CD4-positive, alpha-beta T cell (primary cell): ENCODE data around the gene AMZ1. TPM values are rescaled to one million over a fixed set of nuclear protein-coding genes. Genes with fewer than 3 reads are reported as not detected.

Experiments
- ATAC-seq: fragments of 200-7000 bp; cut with Tn5 transposase; one replicate; pipeline ENCODE4 v1.10.0; 2022; ENCODE audit warnings: mild to moderate bottlenecking; ENCODE audit not compliant: poor library complexity
- CTCF ChIA-PET: fragments of 350-600 bp; sonication (Branson Sonifier 250); formaldehyde crosslinking; loops from one replicate; lab custom pipeline; 2021; ENCODE audit warnings: antibody characterized with exemption, inconsistent platforms; lab: Charles Lee
- POLR2A ChIA-PET: fragments of 350-600 bp; sonication (Branson Sonifier 250); formaldehyde crosslinking; loops from one replicate; lab custom pipeline; 2021; ENCODE audit warnings: antibody characterized with exemption, inconsistent platforms; lab: Charles Lee
- DNase-seq, 14 experiments: peaks; one replicate each; pipeline ENCODE4 v3.0.0-alpha.2; 2013 to 2020; ENCODE audit warnings: mixed read lengths in 2 of 14
- H3K27ac ChIP-seq, 2 donors: one replicate each; pipeline versions ENCODE4 v1.5.1 to v1.7.0; 2013; ENCODE audit warnings: low read length in 2 of 2, low read depth in 1 of 2, mild to moderate bottlenecking in 1 of 2
- H3K27me3 ChIP-seq, 2 experiments: 1 replicate in 1 of 2; 2 replicates in 1 of 2; pipeline versions ENCODE4 v1.6.1 to v1.7.0; 2013; ENCODE audit warnings: low read length in 2 of 2, control low read depth in 1 of 2, mild to moderate bottlenecking in 1 of 2, moderate library complexity in 1 of 2; ENCODE audit not compliant: insufficient read depth in 2 of 2, control insufficient read depth in 1 of 2
- H3K36me3 ChIP-seq: one replicate; pipeline ENCODE4 v1.6.1; 2013; ENCODE audit warnings: low read length, control low read depth; ENCODE audit not compliant: insufficient read depth
- H3K4me1 ChIP-seq: one replicate; pipeline ENCODE4 v1.6.1; 2013; ENCODE audit warnings: low read length, control low read depth; ENCODE audit not compliant: insufficient read depth
- H3K4me3 ChIP-seq: one replicate; pipeline ENCODE4 v1.5.1; 2013; ENCODE audit warnings: mild to moderate bottlenecking, low read length, moderate library complexity
- H3K9me3 ChIP-seq, 2 experiments: 1 replicate in 1 of 2; 2 replicates in 1 of 2; pipeline versions ENCODE4 v1.6.1 to v1.7.0; 2013; ENCODE audit warnings: low read length in 2 of 2, mild to moderate bottlenecking in 2 of 2, control low read depth in 1 of 2, moderate library complexity in 1 of 2; ENCODE audit not compliant: control insufficient read depth in 1 of 2, insufficient read depth in 1 of 2
- H3K27ac Mint-ChIP-seq: one replicate; pipeline ENCODE4 v1.8.0; 2020; ENCODE audit warnings: mixed read lengths
- H3K27me3 Mint-ChIP-seq: one replicate; pipeline ENCODE4 v1.8.0; 2021; ENCODE audit warnings: mixed read lengths
- H3K36me3 Mint-ChIP-seq: one replicate; pipeline ENCODE4 v1.8.0; 2021; ENCODE audit warnings: low read depth, mixed read lengths
- H3K4me1 Mint-ChIP-seq: one replicate; pipeline ENCODE4 v1.8.0; 2021; ENCODE audit warnings: low read depth, mixed read lengths
- H3K4me3 Mint-ChIP-seq: one replicate; pipeline ENCODE4 v1.8.0; 2020; ENCODE audit warnings: mild to moderate bottlenecking, mixed read lengths
- H3K9me3 Mint-ChIP-seq: one replicate; pipeline ENCODE4 v1.8.0; 2020; ENCODE audit warnings: mixed read lengths
- intact Hi-C, 2 experiments: fragments of 100-400 bp; cut with DNase I in 1 of 2; cut with micrococcal nuclease in 1 of 2; formaldehyde crosslinking; loops; one replicate each; pipeline versions ENCODE4 v1.15.1 to v1.9.0; 2023 to 2025; cut with DNase I, micrococcal nuclease
- total RNA-seq, 174 experiments: library from RNA in 2 of 174; stranded (reverse) in 2 of 174; gene quantifications; one replicate each; pipeline ENCODE4 v1.2.3 and lab custom pipeline; 2021 to 2026
- TF ChIP-seq, protein P1 (sequence below): fragments of 200-600 bp; IDR thresholded peaks from one replicate; pipeline ENCODE4 v1.8.0; 2022; ENCODE audit warnings: antibody characterized with exemption, mild to moderate bottlenecking

AMZ1 gene
- total RNA-seq, 2 experiments from 2014 or later, result 0.25 to 0.36 TPM

DNA sequence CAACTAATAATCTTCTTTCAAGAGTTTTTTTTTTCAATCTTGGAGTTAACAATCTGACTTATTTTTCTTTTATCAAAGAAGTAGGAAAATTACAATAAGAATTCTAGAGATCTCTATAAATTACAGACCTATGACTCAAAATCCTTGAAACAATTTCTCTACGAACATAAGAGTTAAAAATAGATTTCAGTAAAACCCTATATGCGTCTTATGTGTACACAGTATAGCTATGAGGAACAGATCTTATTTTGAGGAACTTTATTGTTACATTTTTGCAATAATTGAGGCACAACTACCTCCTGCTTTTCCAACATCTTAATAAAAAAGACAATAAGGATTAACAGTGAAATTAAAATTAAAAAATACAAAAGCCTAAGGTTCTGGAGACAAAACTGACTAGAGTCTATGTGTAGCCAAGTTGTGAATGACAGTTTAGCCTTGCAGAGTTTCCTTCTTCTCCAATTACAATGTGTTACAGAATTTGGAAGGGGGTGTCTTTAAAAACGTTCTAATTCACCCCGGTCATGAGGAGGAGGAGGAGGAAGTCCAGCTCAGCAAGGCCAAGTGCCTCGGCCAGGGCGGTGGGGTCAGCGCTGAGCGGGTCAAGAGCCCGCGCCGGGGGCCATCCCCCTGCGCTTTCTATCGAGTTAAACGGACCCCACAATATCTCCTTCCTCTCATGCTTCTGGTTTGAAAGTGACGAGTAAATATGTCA, 40.5 kb downstream of the AMZ1 start:
- Histone ChIP-seq H3K4me1 (no peaks in the 10 kb centered on the region), H3K4me3 (no peak overlapping the region), H3K27ac (no peak overlapping the region), H3K27me3 (no peaks in the 10 kb centered on the region), H3K9me3 (no peaks in the 10 kb centered on the region), H3K36me3 (peaks cover 13% of the 10 kb centered on the region)
- ChIA-PET POLR2A (no interaction called here), CTCF (no interaction called here)
- no peak for DNase-seq
- no peak for ATAC-seq
- Mint-ChIP-seq H3K27ac (no peak overlapping the region), H3K36me3 (peaks cover 54% of the 10 kb centered on the region), H3K4me3 (no peak overlapping the region), H3K27me3 (no peaks in the 10 kb centered on the region), H3K4me1 (peaks cover 4% of the 10 kb centered on the region), H3K9me3 (no peaks in the 10 kb centered on the region)
- intact Hi-C loops, result no loop called here
- TF ChIP-seq, protein P1, sequence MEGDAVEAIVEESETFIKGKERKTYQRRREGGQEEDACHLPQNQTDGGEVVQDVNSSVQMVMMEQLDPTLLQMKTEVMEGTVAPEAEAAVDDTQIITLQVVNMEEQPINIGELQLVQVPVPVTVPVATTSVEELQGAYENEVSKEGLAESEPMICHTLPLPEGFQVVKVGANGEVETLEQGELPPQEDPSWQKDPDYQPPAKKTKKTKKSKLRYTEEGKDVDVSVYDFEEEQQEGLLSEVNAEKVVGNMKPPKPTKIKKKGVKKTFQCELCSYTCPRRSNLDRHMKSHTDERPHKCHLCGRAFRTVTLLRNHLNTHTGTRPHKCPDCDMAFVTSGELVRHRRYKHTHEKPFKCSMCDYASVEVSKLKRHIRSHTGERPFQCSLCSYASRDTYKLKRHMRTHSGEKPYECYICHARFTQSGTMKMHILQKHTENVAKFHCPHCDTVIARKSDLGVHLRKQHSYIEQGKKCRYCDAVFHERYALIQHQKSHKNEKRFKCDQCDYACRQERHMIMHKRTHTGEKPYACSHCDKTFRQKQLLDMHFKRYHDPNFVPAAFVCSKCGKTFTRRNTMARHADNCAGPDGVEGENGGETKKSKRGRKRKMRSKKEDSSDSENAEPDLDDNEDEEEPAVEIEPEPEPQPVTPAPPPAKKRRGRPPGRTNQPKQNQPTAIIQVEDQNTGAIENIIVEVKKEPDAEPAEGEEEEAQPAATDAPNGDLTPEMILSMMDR, result no peak

GRCh38 chr7:2729031-2729892, 41.3 kb downstream of the AMZ1 start:
- DNase-seq, result peak in 2 of 14 experiments; percentile 5 to 29
- Histone ChIP-seq H3K36me3 (peaks cover 13% of the 10 kb centered on the region), H3K27me3 (no peaks in the 10 kb centered on the region), H3K4me1 (no peaks in the 10 kb centered on the region), H3K4me3 (no peak overlapping the region), H3K9me3 (no peaks in the 10 kb centered on the region), H3K27ac (no peak overlapping the region)
- Mint-ChIP-seq H3K36me3 (peaks cover 54% of the 10 kb centered on the region), H3K27me3 (no peaks in the 10 kb centered on the region), H3K9me3 (no peaks in the 10 kb centered on the region), H3K4me1 (peaks cover 9% of the 10 kb centered on the region), H3K4me3 (no peak overlapping the region), H3K27ac (no peak overlapping the region)
- TF ChIP-seq, protein P1, result no peak
- intact Hi-C loops, result no loop called here
- ChIA-PET CTCF (interaction anchor here (0.9 kb wide), 1 partner anchor 20 kb away, joined by 4 read pairs; no protein-coding TSS in a partner anchor), POLR2A (no interaction called here)
- ATAC-seq, result no peak

DNA sequence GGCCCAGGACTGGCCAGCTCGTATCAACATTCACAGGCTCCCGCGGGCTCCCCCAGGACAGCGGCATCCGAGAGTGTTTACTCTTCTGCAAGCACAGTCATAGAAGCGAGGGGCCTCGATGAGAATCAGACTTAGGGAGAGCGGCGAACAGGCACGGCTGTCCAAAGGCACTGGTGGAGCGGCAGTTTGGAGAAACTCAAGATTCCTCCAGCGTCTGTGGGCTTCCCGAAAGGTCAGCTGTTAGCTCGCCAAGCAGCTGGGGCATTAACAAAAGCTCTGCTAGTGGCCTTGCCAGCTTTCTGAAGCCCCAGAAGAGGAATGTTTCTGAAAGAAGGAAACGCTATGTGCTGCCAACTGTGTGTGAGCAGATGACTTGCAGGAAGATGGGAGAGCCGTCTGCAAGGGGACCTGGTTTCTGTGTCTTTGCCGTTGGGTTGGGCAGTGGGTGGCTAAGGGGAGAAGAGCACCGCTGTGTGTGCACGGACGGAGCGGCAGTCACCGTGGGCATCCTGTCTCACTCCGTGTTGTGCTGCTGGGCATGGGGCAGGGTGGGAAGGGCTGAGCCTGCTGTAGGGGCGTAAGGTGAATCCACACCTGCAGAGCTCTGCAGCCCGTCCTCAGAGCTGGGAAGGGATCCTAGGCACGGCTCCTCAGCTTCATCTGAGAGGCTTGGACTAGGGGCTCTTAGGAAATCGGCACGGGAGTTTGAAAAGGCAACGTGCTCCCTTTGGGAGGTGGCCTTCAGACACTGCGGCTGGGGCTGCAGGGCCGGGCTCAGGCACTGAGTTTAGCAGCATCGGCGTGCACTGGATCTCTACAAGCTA, 42.1 kb downstream of the AMZ1 start:
- TF ChIP-seq, protein P1, result no peak
- ATAC-seq, result no peak
- no peaks in the 10 kb centered on the region for H3K9me3 ChIP-seq
- no peaks in the 10 kb centered on the region for H3K27me3 ChIP-seq
- no peak overlapping the region for H3K4me3 ChIP-seq
- DNase-seq, result peak in 2 of 14 experiments; percentile 4 to 25
- H3K36me3 ChIP-seq, result peaks cover 13% of the 10 kb centered on the region
- H3K27ac ChIP-seq, result no peak overlapping the region
- no peaks in the 10 kb centered on the region for H3K27me3 Mint-ChIP-seq
- H3K4me1 ChIP-seq, result peaks cover 3% of the 10 kb centered on the region
- no peak overlapping the region for H3K27ac Mint-ChIP-seq
- peaks cover 15% of the 10 kb centered on the region for H3K4me1 Mint-ChIP-seq
- H3K4me3 Mint-ChIP-seq, result no peak overlapping the region
- CTCF ChIA-PET, result interaction anchor here (0.9 kb wide), 1 partner anchor 20 kb away, joined by 4 read pairs; no protein-coding TSS in a partner anchor
- H3K9me3 Mint-ChIP-seq, result no peaks in the 10 kb centered on the region
- intact Hi-C loops, result no loop called here
- POLR2A ChIA-PET, result no interaction called here
- H3K36me3 Mint-ChIP-seq, result peaks cover 54% of the 10 kb centered on the region
